ENCODE data around the gene MARCKS. TPM values are rescaled to one million over a fixed set of nuclear protein-coding genes. Genes with fewer than 3 reads are reported as not detected.

MARCKS gene
- total RNA-seq, 1 donor from 2014 or later: 890 TPM

GRCh38 chr6:113824866-113825265, 32.3 kb upstream of the MARCKS start:
- no peak overlapping the region for H3K27ac Mint-ChIP-seq (ENCODE audit: unreplicated experiment)
- no peak for TF ChIP-seq CTCF (IDR thresholded peaks at IDR 0.05)
- DNase-seq (ENCODE audit: extremely low spot score, unreplicated experiment): no peak
- H3K9me3 Mint-ChIP-seq (ENCODE audit: unreplicated experiment): no peaks in the 10 kb centered on the region
- peaks cover 18% of the 10 kb centered on the region for H3K4me1 Mint-ChIP-seq (ENCODE audit: unreplicated experiment)
- no peaks in the 10 kb centered on the region for H3K36me3 Mint-ChIP-seq (ENCODE audit: unreplicated experiment)
- H3K4me3 Mint-ChIP-seq (ENCODE audit: unreplicated experiment): no peak overlapping the region
- no peaks in the 10 kb centered on the region for H3K27me3 Mint-ChIP-seq (ENCODE audit: unreplicated experiment)

GRCh38 chr6:113825781-113826180, 31.4 kb upstream of the MARCKS start:
- no peaks in the 10 kb centered on the region for H3K27me3 Mint-ChIP-seq (ENCODE audit: unreplicated experiment)
- no peak for DNase-seq (ENCODE audit: extremely low spot score, unreplicated experiment)
- no peaks in the 10 kb centered on the region for H3K36me3 Mint-ChIP-seq (ENCODE audit: unreplicated experiment)
- peaks cover 18% of the 10 kb centered on the region for H3K4me1 Mint-ChIP-seq (ENCODE audit: unreplicated experiment)
- H3K4me3 Mint-ChIP-seq (ENCODE audit: unreplicated experiment): no peak overlapping the region
- no peak for TF ChIP-seq CTCF (IDR thresholded peaks at IDR 0.05)
- no peak overlapping the region for H3K27ac Mint-ChIP-seq (ENCODE audit: unreplicated experiment)
- H3K9me3 Mint-ChIP-seq (ENCODE audit: unreplicated experiment): no peaks in the 10 kb centered on the region

- H3K4me3 Mint-ChIP-seq (ENCODE audit: unreplicated experiment): no peak overlapping the region
- H3K4me1 Mint-ChIP-seq (ENCODE audit: unreplicated experiment): peaks cover 16% of the 10 kb centered on the region
- H3K27ac Mint-ChIP-seq (ENCODE audit: unreplicated experiment): peak overlapping the region; percentile 8
- H3K36me3 Mint-ChIP-seq (ENCODE audit: unreplicated experiment): no peaks in the 10 kb centered on the region
- no peaks in the 10 kb centered on the region for H3K27me3 Mint-ChIP-seq (ENCODE audit: unreplicated experiment)
- TF ChIP-seq CTCF (IDR thresholded peaks at IDR 0.05): no peak
- H3K9me3 Mint-ChIP-seq (ENCODE audit: unreplicated experiment): no peaks in the 10 kb centered on the region
- DNase-seq (ENCODE audit: extremely low spot score, unreplicated experiment): no peak
These were observed 28.0 kb upstream of the MARCKS start for GRCh38 chr6:113828984-113829695.

- Mint-ChIP-seq H3K4me3 (ENCODE audit: unreplicated experiment) (no peak overlapping the region), H3K9me3 (ENCODE audit: unreplicated experiment) (no peaks in the 10 kb centered on the region), H3K27ac (ENCODE audit: unreplicated experiment) (peak overlapping the region; percentile 8), H3K27me3 (ENCODE audit: unreplicated experiment) (no peaks in the 10 kb centered on the region), H3K36me3 (ENCODE audit: unreplicated experiment) (no peaks in the 10 kb centered on the region), H3K4me1 (ENCODE audit: unreplicated experiment) (peaks cover 12% of the 10 kb centered on the region)
- no peak for DNase-seq (ENCODE audit: extremely low spot score, unreplicated experiment)
- no peak for TF ChIP-seq CTCF (IDR thresholded peaks at IDR 0.05)
These were observed 27.5 kb upstream of the MARCKS start for GRCh38 chr6:113829696-113830045.

- Mint-ChIP-seq H3K36me3 (ENCODE audit: unreplicated experiment) (no peaks in the 10 kb centered on the region), H3K27me3 (ENCODE audit: unreplicated experiment) (no peaks in the 10 kb centered on the region), H3K9me3 (ENCODE audit: unreplicated experiment) (no peaks in the 10 kb centered on the region), H3K4me1 (ENCODE audit: unreplicated experiment) (peaks cover 12% of the 10 kb centered on the region), H3K27ac (ENCODE audit: unreplicated experiment) (no peak overlapping the region), H3K4me3 (ENCODE audit: unreplicated experiment) (no peak overlapping the region)
- DNase-seq (ENCODE audit: extremely low spot score, unreplicated experiment): no peak
- TF ChIP-seq CTCF (IDR thresholded peaks at IDR 0.05): no peak
These were observed 27.0 kb upstream of the MARCKS start for GRCh38 chr6:113830140-113830539.
